Transverse colon (tissue), 4 donors: ENCODE results near the gene CMTM1.

Experiments used
- POLR2AphosphoS5 ChIP-seq, 3 donors: sonication (generic); formaldehyde crosslinking; IDR thresholded peaks; one replicate each; pipeline ENCODE4 v1.6.1; 2016; ENCODE audit warnings: antibody characterized with exemption in 3 of 3
- TF ChIP-seq, protein P1 (sequence below), 5 experiments: fragments of 200-600 bp in 3 of 5; fragments of 450-650 bp in 2 of 5; sonication (generic) in 3 of 5; IDR thresholded peaks; 1 replicate in 2 of 5; 2 replicates in 3 of 5; pipeline ENCODE4 v1.5.1; 2016 to 2017; ENCODE audit warnings: antibody characterized with exemption in 5 of 5, inconsistent platforms in 3 of 5, mild to moderate bottlenecking in 2 of 5, moderate library complexity in 1 of 5

GRCh38 chr16:66522816-66523590, 43.2 kb upstream of the CMTM1 start:
- TF ChIP-seq, protein P1, sequence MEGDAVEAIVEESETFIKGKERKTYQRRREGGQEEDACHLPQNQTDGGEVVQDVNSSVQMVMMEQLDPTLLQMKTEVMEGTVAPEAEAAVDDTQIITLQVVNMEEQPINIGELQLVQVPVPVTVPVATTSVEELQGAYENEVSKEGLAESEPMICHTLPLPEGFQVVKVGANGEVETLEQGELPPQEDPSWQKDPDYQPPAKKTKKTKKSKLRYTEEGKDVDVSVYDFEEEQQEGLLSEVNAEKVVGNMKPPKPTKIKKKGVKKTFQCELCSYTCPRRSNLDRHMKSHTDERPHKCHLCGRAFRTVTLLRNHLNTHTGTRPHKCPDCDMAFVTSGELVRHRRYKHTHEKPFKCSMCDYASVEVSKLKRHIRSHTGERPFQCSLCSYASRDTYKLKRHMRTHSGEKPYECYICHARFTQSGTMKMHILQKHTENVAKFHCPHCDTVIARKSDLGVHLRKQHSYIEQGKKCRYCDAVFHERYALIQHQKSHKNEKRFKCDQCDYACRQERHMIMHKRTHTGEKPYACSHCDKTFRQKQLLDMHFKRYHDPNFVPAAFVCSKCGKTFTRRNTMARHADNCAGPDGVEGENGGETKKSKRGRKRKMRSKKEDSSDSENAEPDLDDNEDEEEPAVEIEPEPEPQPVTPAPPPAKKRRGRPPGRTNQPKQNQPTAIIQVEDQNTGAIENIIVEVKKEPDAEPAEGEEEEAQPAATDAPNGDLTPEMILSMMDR (IDR thresholded peaks at IDR 0.05): no peak
- TF ChIP-seq POLR2AphosphoS5 (IDR thresholded peaks at IDR 0.05): no peak
